ENCODE data around the gene KMT2A.
"Not testable (repeated sequence)": the region's sequence is repeated elsewhere in the genome, so short reads cannot be mapped to it uniquely, and the experiment has no call there.

Gene KMT2A

DNA sequence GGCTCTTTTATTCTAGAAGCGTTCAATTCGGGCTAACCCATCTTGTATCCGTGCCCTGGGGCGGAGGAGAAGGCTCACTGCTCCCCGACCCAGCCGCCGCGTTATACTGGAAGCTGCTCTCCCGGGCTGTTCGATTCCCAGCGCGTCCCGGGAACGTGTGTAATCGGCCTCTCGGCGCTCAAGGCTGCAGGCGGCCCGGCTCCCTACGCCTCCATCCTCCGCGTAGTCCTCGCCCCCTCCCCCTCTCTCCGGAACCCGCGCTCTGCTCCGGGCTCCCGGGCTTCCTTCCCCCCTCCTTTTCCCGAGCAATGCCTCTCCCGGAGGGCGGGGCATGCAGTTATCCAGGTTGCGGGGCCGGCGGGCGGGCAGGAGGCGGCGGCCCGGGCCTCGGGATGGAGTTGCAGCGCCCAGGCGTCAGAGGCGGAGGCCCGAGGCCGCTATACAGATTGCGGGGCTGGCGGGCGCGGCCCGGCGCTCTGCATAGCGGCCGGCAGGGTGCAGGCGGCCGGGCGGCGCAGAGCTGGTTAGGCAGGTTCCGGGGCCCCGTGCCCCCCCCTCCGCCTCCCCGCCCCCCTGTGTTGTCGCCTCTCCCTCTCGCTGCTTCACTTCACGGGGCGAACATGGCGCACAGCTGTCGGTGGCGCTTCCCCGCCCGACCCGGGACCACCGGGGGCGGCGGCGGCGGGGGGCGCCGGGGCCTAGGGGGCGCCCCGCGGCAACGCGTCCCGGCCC lies at the start of gene KMT2A:
Gene KMT2A (plus strand): TSS at position 600 of the 732 bp plus-strand sequence. CDS start 21 bp downstream, at position 621.
- peak; percentile 82 to 88 for DNase-seq (ENCODE audit: low read depth in 2 of 2)

DNA sequence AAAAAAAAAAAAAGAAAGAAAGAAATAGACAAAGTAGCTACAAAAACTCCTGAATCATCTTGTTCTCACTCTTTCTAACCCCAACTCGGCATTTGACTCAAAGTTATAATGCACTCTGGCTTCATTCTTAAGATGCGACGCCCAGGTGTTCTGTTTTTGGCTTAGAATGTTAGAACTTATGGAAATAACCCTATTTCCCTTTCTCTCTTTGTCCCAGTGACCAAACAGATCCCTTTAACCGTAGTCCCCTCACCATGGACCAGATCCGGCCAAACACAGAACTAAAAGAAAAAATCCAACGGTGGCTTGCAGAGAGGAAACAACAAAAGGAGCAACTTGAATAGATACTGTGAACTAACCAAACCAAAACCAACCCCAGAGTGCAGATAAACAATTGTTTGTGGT lies 40.2 kb upstream of the KMT2A start:
- DNase-seq (ENCODE audit: low read depth in 2 of 2), result no peak

DNA sequence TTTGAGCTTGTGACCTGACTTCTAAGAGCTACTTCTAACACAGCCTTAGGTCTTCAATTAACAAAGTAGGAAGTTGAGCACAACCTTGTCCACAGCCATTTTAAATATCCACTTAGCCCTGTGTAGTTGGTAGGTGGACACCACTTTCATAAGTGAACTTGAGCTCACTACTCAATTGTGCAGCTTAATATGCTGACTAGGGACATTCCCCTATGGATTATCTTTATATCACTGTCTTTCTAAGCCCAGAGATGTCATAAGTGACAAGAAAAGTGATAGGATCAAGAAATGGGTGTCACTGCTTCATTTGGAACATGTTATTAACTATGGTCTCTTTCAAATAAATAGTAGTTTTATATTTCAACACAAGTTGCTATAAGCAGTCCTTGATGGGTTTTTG lies 38.8 kb upstream of the KMT2A start:
- DNase-seq (ENCODE audit: low read depth in 2 of 2), result no peak

DNA sequence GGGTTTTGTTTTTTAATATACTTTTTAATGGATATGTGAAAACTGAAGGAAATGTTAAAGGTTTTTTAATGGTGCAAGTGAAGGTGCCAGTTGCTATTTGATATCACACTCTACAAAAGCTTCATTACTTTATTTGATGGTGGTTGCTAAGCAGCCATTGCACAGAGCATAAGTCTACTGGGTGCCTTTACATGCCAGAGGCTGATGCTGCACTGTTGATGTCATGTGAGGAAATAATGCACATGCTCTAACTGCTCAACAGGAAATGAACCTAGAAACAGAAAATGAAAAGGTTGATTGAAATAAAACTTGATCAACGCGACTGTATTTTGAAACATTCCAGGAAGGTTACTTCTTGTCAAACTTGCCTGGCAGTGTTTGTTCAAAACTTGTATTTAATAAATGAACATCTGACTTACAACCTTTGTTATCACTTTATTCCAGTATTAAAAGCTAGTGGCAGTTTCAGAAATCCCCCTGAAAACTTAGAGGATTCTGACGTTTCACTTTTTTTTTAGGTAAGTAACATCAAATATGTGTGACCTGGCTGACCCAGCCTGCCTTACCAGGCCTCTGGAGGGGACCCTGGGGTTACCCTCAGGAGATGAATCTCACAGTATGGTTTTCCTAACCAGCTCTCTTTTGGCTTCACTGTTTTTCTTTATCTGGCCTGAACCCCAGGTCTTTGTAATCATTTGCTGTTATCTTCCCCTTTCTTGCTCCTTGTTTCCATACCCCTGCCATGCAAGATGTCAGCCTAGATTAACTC lies 37.3 kb upstream of the KMT2A start:
- peak in 1 of 2 donors; percentile 19 for DNase-seq (ENCODE audit: low read depth in 2 of 2)

DNA sequence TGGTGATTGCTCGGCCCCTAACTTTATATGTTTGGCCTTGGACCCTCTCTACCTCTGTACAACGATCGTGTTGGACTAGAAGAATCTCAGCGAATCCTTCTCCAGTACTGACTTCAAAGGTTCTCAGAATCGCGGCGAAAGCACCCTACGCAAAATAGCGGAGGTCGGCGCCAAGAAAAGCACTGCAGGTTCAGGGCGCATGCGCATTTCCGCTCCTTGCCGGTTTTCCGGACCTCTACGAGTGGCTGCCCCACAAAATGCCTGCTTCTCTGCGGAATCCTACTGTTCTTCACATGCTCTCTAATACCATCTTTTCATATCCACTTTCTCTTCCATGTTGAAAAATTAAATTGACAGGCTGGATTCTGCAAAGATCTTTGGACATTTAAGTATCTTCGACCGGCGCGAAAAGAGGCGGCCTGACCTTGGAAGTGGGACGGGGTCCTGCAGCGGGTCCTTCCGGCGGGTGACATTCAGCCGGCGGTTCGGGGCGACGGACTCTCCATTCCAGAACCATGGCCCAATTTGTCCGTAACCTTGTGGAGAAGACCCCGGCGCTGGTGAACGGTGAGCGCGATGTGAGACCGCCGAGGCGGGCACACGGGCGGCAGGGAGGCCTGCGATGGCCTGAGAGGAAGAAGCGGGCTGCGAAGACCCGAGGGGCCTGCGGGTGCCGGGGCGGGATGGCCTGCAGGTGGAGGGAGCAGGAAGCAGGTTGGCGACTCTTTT lies 35.0 kb upstream of the KMT2A start, which contains the start of gene ATP5MG:
Gene ATP5MG (plus strand): TSS at position 456 of the 729 bp plus-strand sequence. CDS start 60 bp downstream, at position 516.
- DNase-seq (ENCODE audit: low read depth in 2 of 2), result peak; percentile 75 to 89

DNA sequence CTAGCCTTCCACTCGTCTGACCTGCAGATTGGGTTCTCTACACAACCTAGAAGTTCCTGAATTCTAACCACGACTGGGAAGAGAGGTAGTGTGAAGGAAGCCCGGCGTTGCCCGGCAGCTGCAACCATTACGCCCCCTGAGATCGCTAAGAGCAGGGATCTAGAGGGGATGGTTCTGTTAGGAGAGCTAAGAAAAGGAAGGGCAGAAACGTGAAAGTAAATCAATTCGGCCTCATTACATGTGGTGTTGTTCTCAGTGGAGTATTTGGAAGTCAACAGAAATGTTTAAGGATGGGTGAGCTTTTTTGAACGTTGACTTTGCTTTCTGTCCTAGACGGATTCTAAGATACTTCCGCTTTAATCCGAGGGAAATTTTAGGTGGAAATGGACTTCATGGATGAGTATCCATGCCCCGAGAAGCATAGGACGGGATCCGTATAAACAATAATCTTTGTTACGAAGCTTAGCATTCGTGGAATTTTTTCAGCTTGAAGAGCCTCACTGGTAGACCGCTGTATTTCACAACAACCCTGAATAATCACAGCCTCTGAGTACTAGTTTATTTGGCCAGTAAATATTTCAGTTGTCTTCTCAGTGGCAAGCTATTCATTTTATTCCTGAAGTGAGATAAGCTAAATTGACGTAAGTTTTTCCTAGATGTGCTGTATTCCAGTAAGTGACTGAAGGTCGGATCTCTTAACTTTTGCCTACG lies 34.3 kb upstream of the KMT2A start:
- DNase-seq (ENCODE audit: low read depth in 2 of 2), result no peak

DNA sequence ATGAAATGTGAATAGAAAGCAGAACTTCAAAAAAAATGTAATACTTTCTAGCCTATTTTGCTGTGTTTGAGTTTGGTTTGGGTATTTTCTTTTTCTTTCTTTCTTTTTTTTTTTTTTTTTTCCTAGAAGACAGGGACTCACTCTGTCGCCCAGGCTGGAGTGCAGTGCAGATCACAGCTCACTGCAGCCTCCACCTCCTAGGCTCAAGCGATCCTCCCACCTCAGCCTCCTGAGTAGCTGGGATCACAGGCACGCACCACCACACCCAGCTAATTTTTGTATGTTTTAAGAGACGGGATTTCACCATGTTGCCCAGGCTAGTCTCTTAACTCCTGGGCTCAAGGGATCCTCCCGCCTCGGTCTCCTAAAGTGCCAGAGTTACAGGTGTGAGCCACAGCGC lies 33.7 kb upstream of the KMT2A start:
- not testable (repeated sequence) for DNase-seq (ENCODE audit: low read depth in 2 of 2)

DNA sequence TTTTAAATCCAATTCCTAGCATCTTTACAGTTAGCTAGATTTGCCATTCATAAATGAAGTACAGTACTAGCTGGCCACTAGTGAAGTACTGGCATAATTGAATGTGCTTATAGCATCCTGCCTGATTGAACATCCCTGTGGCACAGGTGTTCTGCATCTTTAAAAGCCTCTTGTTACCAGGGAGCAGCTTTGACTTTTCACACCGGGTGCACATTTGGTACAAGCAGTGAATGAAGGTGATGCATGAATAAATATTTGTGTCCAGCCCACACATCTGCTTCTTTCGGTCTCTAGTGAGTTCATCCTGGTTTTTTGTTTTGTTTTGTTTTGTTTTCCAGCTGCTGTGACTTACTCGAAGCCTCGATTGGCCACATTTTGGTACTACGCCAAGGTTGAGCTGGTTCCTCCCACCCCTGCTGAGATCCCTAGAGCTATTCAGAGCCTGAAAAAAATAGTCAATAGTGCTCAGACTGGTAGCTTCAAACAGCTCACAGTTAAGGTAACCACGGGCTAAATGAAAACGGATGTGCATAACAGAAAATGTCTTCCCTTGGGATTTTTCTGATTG lies 29.6 kb upstream of the KMT2A start:
- DNase-seq (ENCODE audit: low read depth in 2 of 2), result no peak

DNA sequence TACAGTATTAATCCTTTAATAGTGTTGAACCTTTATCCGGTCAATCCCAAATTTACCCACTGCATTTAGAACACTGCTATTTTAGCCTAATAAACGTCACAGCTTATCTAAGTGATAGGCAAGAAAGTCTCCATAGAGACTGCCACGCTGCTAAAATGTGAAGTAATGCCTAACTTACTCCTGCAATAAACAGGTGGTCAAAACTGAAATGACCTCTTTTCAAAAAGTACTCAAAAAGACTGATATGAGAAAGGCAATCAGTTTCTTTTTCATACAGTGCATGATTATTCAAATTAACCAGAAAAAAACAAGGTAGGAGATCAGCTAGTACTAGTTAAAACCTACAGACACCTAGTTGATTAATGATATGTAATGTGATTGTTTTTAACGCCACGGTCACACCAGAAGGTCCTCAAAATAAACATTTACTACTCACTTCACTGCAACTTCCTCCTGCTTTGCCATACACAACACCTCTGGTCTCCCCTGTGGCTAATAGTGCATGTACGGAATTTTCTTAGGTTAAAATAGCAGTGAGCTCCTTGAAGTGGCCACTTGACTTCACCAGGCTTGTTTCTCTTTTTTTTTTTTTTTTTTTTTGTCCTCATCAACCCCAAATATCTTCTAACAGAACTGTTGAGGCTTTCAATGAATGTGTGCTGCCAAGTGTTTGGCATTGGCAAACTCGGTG lies 26.1 kb upstream of the KMT2A start:
- DNase-seq (ENCODE audit: low read depth in 2 of 2), result no peak

DNA sequence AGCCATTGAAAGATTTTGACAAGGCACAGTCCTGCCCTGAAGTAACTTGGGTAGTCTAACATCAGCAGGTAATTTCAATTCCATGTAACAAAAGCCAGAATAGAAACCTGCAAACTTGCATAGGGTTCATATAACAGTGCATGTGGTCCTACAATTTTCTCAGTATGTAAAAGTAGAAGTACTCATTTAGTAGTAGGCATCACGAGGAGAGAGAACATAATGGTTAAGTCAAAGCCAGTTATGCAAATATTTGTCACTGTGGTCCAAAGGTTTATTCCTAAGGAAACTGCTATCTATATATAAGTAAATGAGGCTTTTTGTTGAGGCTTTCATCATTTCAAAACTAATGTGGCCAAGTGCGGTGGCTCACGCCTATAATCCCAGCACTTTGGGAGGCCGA lies 24.8 kb upstream of the KMT2A start:
- no peak for DNase-seq (ENCODE audit: low read depth in 2 of 2)

DNA sequence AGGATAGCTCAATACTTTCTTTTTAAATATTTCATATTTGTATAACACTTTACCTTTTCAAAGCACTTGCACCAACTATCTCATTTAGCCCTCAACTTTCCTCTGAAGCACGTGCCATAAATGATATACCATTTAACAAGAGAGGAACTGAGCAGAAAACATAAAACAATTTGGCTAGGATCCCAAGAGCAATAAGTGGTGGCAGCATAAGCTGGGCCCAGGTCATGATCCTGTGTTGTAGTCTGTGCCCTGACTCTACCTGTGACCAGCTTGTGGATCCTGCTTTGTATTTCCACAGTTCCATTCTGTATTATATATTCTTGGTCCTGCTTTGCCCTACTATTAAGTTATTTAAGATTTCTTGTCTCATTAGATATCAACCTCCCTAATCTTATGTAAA lies 23.4 kb upstream of the KMT2A start:
- DNase-seq (ENCODE audit: low read depth in 2 of 2), result no peak

DNA sequence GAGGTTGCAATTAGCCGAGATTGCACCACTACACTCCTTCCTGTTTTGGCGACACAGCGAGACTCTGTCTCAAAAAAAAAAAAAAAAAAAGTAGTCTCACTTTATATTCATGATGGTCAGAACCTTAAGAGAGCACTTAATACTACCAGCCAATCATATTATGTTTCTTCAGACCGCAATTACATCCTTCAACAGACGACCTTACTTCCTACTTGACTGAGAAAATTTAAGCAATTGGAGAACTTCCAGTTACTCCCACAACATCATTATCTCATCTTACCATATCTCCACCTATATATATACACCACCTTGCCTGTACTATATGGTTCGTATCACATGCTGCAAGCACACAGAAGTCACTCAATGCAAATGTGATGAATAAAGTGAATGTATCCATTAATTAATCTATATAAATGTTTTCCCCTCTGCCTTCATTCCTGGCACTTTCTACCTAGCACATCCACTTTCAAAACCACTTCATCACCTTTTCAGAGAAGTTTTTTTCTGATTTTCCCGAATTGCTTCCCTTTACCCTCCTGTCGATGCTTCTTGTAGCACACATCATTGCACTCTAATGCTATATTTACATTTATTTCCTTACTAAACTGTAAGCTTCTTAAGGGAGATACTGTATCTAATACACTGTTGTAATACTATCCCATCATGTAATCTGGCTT lies 21.1 kb upstream of the KMT2A start:
- DNase-seq (ENCODE audit: low read depth in 2 of 2), result no peak

DNA sequence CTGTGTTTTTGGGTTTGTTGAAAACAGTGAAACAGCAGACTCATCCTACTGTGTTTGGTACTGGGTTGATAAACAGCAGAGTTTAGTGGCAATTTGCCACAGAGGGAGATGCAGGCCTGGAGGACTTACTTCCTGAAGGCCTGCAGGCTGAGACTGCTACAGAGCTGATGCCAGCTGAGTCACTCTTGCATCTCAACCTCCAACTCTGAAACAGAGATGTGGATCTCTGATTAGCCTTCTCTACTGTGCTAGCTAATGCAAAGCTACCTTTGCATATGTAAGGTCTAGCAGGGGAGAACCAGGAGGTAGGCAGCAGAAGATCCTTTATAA lies 20.6 kb upstream of the KMT2A start:
- no peak for DNase-seq (ENCODE audit: low read depth in 2 of 2)

DNA sequence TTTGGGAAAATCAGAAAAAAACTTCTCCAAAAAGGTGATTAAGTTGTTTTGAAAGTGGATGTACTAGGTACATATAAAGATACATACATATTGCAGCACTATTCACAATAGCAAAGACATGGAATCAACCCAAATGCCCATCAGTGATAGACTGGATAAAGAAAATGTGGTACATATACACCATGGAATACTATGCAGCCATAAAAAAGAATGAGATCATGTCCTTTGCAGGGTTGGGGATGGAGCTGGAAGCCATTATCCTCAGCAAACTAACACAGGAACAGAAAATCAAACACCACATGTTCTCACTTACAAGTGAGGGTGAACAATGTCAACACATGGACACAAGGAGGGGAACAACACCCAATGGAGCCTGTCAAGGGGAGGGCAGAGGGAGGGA lies 19.4 kb upstream of the KMT2A start:
- DNase-seq (ENCODE audit: low read depth in 2 of 2), result not testable (repeated sequence)

DNA sequence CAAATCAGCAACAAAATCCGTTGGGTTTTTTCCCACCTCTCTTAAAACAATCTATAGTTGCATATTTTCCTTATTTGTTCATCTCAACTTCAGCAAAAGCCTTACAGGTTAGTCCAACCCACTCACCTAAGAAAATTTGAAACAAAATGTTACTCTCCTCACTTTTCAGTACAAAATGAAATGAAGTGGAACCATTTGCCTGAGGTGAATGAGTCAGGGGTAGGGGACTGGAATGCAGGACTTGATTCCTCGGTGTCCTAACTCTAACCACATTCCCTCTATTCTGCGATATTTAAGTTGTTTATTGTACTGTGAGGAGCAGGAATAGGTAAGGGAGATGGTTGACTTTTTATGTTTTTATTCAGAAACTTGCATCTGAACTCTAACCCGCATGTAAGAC lies 18.5 kb upstream of the KMT2A start:
- no peak for DNase-seq (ENCODE audit: low read depth in 2 of 2)

DNA sequence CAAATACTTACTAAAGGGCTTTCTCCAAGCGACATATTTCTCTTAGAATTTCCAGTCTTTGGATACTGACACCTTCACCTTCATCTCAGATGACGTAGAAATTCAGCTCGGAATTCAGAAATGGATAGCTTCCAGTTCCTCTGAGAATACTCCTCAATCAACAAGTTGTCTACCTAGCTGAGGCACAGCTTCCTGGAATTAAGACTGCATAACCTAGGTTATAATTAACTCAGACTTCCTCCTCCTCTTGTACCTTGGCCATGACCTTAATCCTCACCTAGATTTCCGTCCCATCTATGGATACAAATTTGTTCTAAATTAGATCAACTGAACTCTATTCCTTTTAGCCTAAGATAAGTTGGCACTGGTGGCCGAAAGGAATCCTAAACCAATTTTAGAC lies 17.5 kb upstream of the KMT2A start:
- DNase-seq (ENCODE audit: low read depth in 2 of 2), result no peak

DNA sequence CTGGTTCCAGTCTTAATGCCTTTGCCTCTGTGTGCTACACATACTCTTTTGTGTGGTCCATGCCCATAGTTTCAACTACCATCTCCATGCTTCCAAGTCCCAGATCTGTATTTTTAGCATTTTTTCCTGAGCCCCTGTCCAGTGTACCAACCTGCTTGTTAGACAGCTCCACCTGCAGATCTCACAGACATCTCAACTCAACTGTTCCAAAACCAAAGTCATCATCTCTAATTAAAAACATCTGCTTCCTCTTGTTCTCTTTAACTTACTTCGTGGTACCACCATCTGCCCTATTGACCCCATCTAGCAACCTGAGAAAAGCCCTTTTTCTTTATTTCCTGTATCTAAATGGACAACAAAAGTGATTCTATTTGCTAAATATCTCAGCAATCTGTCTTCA lies 8.6 kb upstream of the KMT2A start:
- DNase-seq (ENCODE audit: low read depth in 2 of 2), result no peak

DNA sequence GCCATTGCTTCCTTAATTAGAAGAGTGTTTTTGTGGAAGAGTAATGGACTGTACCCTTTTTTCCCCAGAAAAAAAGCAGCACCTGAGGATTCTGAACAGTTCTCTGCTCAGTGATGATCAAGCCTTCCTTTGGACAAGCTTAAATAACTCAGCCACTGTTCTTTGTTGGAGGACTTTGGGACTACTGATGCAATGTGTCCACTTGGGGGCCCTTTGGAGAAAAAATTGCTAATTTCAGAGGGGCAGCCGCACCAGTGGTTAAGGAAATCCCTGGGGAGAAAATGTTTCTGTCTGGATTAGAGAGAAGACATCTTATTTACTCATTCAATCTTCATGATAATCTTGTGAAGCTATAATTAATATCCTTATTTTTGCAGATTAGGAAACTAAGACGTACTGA lies 5.3 kb upstream of the KMT2A start:
- no peak for DNase-seq (ENCODE audit: low read depth in 2 of 2)

DNA sequence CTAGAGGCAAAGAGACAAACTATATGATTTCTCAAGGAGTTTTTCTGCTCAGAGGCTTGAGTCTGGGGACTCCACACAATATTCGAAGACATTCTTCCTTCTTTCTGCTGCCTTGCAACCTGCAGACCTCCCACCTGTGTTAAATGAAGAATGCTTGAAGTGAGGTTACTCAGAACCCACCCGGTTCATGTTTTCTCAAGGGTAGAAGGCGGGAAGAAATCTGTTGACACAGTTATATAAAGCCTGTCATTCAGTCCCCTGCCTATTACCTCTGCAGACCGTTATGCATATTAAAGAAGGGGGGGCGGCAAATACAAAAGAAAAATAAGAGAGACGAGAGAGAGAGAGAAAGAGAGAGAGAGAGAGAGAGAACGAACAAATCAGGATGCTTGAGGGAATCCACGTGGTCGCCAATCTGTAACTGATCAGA lies 2.2 kb upstream of the KMT2A start:
- DNase-seq (ENCODE audit: low read depth in 2 of 2), result no peak

DNA sequence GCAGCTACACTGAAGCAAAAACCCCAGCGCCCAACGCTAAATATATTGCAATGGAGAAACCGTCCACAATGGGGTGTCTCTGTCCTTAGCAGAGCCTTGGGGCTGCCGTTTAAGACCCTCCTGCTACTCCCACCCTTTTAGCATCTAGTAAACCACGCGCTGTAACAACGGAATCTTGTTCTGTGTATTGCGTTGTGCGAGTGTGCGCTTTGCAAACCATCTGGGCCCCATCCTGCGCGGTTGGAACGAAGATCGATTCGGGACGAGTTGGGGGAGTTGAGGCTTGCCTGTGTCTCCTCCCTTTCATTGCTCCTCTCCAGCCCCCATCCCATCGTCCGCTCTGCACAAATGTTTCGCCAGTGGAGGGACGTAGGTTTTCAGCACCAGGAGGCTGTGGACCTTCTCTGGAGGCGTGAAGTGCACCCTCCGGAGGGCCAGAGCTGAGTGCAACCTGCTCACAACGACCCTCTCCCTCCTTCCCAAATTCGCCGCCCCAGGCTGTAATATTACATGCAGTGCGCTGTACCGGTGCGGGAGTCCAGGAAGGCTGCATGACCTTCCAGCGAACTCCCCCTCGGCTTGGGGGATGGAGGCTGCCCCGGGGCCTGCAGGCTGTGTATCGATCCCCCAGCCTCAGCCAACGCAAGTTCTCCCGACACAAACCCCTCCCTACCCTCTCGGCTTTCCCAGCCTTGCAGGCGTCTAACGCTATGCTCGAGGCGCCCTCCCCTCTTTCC lies 1.6 kb upstream of the KMT2A start:
- DNase-seq (ENCODE audit: low read depth in 2 of 2), result peak in 1 of 2 donors; percentile 5

Data from stimulated activated CD8-positive, alpha-beta memory T cell treated with anti-CD3 and anti-CD28 coated beads, Interleukin-15, amount 100 ng/mL, for 4 hours (primary cell).